ENCODE results near the gene HSPG2.
A peak's percentile ranks its signal among the peaks of the same experiment; 100 is the strongest.

Gene HSPG2

GRCh38 chr1:21896652-21897532 lies 40.2 kb downstream of the HSPG2 start:
- no peak for DNase-seq

GRCh38 chr1:21896026-21896425 lies 41.1 kb downstream of the HSPG2 start:
- DNase-seq = no peak

- DNase-seq = peak in 1 of 3 experiments; percentile 4
Measured at GRCh38 chr1:21894034-21894881, 42.9 kb downstream of the HSPG2 start.

GRCh38 chr1:21893046-21893805 lies 43.9 kb downstream of the HSPG2 start:
- DNase-seq = no peak

- no peak for DNase-seq
Measured at GRCh38 chr1:21891621-21892479, 45.3 kb downstream of the HSPG2 start.

- DNase-seq = no peak
Measured at GRCh38 chr1:21891081-21891480, 46.0 kb downstream of the HSPG2 start.

GRCh38 chr1:21888500-21888899 lies 48.6 kb downstream of the HSPG2 start:
- no peak for DNase-seq

- no peak for DNase-seq
Measured at GRCh38 chr1:21887796-21888195, 49.3 kb downstream of the HSPG2 start.

- no peak for DNase-seq
Measured at GRCh38 chr1:21887216-21887736, 49.8 kb downstream of the HSPG2 start.

- no peak for DNase-seq
Measured at GRCh38 chr1:21886486-21887215, 50.5 kb downstream of the HSPG2 start.

GRCh38 chr1:21885236-21886037 lies 51.7 kb downstream of the HSPG2 start:
- no peak for DNase-seq

- no peak for DNase-seq
Measured at GRCh38 chr1:21884456-21885235, 52.5 kb downstream of the HSPG2 start.

GRCh38 chr1:21882721-21883415 lies 54.2 kb downstream of the HSPG2 start:
- DNase-seq = no peak

- DNase-seq = no peak
Measured at GRCh38 chr1:21881250-21881649, 55.9 kb downstream of the HSPG2 start.

GRCh38 chr1:21880619-21880970 lies 56.5 kb downstream of the HSPG2 start:
- DNase-seq = no peak

- no peak for DNase-seq
Measured at GRCh38 chr1:21879928-21880618, 57.0 kb downstream of the HSPG2 start.

GRCh38 chr1:21878840-21879478 lies 58.2 kb downstream of the HSPG2 start:
- DNase-seq = no peak

Measured in NCI-H1417 (cell line).